ENCODE results near the gene AKAP1.
A peak's percentile ranks its signal among the peaks of the same experiment; 100 is the strongest.

AKAP1 gene

GRCh38 chr17:57084802-57085447 is at the start of gene AKAP1:
TSS of gene AKAP1 (plus strand) at chr17:57085246. CDS start at chr17:57105465, 20,219 bp downstream.
- H3K4me3 ChIP-seq (ENCODE audit: low read length), result peak within 1 kb of the TSS; percentile 87
- no peak for TF ChIP-seq ZNF274 (IDR thresholded peaks at IDR 0.05; ENCODE audit: low read depth, low read length)

DNA sequence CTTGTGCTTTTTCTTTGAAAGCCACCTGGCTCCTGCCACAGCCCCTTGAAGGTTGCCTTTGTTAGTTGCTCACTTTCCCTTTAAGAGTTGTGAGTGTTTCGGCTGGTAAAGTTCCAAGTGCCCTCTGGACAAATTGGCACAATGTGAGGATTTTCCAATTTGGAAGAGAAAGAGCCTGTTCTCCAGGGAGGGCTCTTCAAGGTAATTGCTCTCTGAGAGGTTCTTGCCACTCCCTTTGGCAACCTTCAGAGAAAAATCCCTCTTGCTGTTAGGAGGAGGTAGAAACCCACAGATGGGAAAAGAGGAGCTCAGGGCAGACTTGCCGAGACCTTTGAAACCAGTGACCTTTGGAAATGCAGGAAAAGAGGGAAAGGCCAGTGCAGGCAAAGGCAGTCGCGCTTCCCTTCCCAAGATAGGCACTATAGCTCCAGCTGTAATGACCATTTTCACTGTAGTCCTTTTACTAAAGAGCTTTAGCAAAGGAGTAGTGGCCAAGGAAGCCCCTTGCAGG is 49.0 kb upstream of the AKAP1 start:
- no peak overlapping the region for H3K4me3 ChIP-seq (ENCODE audit: low read length)
- TF ChIP-seq ZNF274 (IDR thresholded peaks at IDR 0.05; ENCODE audit: low read depth, low read length), result no peak

GRCh38 chr17:57037411-57037810 is 47.6 kb upstream of the AKAP1 start:
- H3K4me3 ChIP-seq (ENCODE audit: low read length), result no peak overlapping the region
- TF ChIP-seq ZNF274 (IDR thresholded peaks at IDR 0.05; ENCODE audit: low read depth, low read length), result no peak

DNA sequence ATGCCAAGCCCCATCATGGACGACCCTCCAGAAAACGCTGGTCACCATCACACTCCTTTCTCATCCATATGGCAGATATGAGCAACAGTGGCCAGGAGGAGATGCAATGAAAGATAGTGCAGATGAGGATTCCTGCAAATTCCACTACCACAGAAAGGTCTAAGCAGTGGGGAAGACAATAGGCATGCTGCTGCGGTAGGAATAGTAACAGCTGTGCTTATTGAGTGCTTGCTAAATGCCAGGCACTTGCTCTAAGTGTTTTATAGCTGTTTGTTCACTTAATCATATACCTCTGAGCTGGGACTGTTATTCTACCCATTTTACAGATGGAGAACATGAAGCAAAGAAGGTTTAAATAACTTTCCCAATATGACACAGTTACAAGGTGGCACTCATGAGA is 46.6 kb upstream of the AKAP1 start:
- H3K4me3 ChIP-seq (ENCODE audit: low read length), result no peak overlapping the region
- TF ChIP-seq ZNF274 (IDR thresholded peaks at IDR 0.05; ENCODE audit: low read depth, low read length), result no peak

GRCh38 chr17:57040571-57040970 is 44.5 kb upstream of the AKAP1 start:
- no peak for TF ChIP-seq ZNF274 (IDR thresholded peaks at IDR 0.05; ENCODE audit: low read depth, low read length)
- no peak overlapping the region for H3K4me3 ChIP-seq (ENCODE audit: low read length)

- TF ChIP-seq ZNF274 (IDR thresholded peaks at IDR 0.05; ENCODE audit: low read depth, low read length), result no peak
- no peak overlapping the region for H3K4me3 ChIP-seq (ENCODE audit: low read length)
These were observed 41.8 kb upstream of the AKAP1 start for GRCh38 chr17:57043276-57043675.

DNA sequence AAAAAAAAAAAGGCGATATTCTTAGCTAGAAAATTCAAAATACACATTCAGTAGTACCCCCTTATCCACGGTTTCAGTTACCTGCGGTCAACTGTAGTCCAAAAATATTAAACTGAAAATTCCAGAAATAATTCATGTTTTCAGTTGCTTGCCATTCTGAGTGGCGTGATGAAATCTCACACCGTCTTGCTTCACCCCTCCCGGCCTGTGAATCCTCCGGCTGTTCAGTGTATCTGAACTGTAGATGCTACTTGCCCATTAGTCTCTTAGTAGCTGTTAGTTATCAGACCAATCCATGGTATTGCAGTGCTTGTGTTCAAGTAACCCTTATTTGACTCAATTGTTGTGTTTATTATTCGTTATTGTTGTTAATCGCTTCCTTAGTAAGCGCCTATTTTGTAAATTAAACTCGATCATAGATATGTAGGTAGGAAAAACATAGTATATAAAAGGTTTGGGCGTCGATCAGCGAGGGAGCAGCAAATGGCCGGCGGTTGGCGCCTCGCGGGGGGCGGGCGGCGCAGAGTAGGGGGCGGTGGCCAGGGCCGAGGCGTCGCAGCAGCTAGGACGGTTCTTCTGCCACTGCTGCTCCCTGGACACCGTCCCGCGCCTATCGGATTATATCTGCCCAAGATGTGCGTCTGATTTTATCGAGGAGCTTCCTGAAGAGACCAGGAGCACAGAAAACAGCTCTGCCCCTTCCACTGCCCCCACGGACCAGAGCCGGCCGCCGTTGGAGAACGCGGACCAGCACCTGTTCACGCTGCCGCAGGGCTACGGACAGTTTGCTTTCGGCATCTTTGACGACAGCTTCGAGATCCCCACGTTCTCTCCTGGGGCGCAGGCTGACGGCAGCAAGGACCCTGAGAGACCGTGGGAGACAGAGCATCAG is 39.8 kb upstream of the AKAP1 start:
- no peak for TF ChIP-seq ZNF274 (IDR thresholded peaks at IDR 0.05; ENCODE audit: low read depth, low read length)
- H3K4me3 ChIP-seq (ENCODE audit: low read length), result no peak overlapping the region; the same call in 1 of the 2 replicates

DNA sequence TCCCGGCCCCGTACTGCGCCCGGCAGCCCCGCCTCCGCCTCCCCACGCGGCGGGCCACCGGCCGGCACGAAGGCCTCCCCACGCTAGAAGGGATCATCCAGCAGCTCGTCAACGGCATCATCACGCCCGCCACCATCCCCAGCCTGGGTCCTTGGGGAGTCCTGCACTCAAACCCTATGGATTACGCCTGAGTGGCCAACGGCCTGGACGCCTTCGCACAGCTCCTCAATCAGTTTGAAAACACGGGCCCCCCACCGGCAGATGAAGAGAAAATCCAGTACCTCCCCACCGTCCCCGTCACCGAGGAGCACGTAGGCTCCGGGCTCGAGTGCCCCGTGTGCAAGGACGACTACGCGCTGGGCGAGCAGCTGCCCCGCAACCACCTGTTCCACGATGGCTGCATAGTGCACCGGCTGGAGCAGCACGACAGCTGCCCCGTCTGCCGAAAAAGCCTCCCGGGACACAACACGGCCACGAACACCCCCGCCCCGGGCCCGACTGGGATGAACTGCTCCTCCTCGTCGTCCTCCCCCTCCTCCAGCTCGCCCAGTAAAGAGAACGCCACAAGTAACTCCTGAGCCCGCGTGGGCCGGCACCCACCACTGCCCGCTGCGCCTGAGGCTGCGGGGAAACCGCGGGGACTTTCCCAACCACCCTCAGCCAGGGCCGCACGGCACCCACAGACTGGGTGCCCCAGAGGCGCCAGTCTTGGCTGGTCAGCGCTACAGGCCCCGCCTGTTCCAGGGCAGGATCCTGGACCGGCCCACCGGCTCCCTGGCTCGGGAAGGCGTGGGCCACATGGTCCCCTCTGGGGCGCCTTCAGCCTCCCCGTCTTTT is 39.0 kb upstream of the AKAP1 start:
- H3K4me3 ChIP-seq (ENCODE audit: low read length), result peak overlapping the region; percentile 1; the same call in 1 of the 2 replicates
- no peak for TF ChIP-seq ZNF274 (IDR thresholded peaks at IDR 0.05; ENCODE audit: low read depth, low read length)

DNA sequence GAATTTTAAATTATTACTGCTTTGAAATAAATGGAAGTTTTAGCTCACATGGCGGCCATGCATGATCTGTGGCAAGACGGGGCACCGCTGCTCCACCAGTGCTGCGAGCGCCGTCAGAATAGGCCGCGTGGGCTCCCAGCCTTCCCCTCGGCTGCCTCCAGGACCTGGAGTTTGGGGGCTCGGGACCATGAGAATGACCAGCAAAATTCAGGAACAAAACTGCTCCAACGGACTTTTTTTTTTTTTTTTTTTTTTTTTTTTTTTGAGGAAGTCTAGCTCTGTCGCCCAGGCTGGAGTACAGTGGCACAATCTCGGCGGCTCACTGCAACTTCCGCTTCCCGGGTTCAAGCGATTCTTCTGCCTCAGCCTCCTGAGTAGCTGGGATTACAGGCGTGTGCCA is 38.3 kb upstream of the AKAP1 start:
- no peak overlapping the region for H3K4me3 ChIP-seq (ENCODE audit: low read length)
- no peak for TF ChIP-seq ZNF274 (IDR thresholded peaks at IDR 0.05; ENCODE audit: low read depth, low read length)

DNA sequence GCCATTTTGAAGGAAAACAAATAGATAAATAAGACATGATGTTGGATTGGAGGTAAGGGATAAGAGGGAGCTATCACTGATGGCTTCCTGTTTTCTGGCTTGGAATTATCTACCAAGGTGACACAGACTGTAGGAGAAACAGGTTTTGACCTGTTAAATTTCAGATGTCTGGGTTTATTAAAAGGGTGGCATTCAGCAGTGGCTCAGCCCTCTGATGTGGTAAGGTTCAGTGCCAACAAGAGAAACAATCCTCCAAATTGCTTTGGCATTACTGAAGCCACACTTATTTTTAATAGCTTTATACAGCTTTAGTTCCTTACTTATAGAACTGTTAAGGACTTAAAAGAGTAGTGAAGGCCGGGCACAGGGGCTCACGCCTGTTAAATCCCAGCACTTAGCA is 37.0 kb upstream of the AKAP1 start:
- no peak overlapping the region for H3K4me3 ChIP-seq (ENCODE audit: low read length)
- no peak for TF ChIP-seq ZNF274 (IDR thresholded peaks at IDR 0.05; ENCODE audit: low read depth, low read length)

DNA sequence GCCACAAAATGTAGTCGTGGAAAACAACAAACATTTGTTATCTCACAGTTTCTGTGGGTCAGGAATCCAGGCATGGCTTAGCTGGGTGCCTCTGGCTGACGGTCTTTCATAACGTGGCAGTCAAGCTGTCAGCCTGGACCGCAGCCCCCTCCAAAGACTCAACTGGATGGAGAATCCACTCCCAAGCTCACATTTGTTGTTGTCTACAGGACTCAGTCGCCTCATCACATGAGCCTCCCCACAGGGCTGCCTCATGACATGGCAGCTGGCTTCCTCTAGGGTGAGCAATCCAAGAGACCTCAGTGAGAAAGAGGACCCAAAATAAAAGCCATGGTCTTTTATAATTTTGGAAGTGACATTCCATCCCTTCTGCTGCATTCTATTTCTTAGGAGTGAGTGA is 34.7 kb upstream of the AKAP1 start:
- H3K4me3 ChIP-seq (ENCODE audit: low read length), result no peak overlapping the region
- no peak for TF ChIP-seq ZNF274 (IDR thresholded peaks at IDR 0.05; ENCODE audit: low read depth, low read length)

- no peak for TF ChIP-seq ZNF274 (IDR thresholded peaks at IDR 0.05; ENCODE audit: low read depth, low read length)
- no peak overlapping the region for H3K4me3 ChIP-seq (ENCODE audit: low read length)
These were observed 33.1 kb upstream of the AKAP1 start for GRCh38 chr17:57051886-57052361.

DNA sequence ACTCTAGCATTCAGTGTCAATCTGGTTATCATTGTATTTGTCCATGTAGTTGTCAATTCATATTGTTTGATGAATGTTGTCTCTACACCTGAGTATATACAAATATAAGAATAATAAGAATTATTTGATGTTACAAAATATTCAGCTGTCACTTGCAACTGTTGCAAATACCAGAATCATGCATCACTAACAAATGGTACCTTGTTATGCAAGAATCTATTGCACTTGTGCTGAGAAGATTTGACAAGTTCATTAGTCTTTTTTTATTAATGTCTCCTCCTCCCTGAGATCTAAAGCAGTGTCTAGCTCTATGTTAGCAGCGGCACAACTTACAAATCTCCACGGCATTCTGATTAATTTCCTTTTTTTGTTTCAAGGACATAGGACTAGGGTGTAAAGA is 22.2 kb upstream of the AKAP1 start:
- H3K4me3 ChIP-seq (ENCODE audit: low read length), result no peak overlapping the region
- no peak for TF ChIP-seq ZNF274 (IDR thresholded peaks at IDR 0.05; ENCODE audit: low read depth, low read length)

DNA sequence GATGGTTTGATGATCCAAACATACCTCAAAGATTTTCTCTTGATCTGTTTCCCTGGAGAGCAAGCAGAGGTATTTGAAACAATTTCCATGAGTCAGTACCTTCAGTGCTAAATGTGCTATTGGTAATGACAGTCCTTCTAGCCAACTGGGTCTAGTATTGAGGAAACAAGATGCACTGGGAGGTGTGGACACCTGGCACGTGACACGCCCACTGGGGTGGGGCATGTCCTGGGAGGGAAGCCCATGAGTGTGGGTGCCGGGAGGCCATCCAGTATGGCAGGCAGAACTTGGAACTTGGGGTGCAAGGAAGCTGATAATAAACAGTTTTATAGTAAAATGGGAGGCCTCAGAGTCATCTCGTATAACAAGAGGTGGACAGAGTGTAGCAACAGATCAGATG is 17.9 kb upstream of the AKAP1 start:
- no peak overlapping the region for H3K4me3 ChIP-seq (ENCODE audit: low read length)
- TF ChIP-seq ZNF274 (IDR thresholded peaks at IDR 0.05; ENCODE audit: low read depth, low read length), result no peak

Measured in GM08714 (cell line).